ENCODE data around the gene DNMBP.
"Not testable (repeated sequence)": the region's sequence is repeated elsewhere in the genome, so short reads cannot be mapped to it uniquely, and the experiment has no call there.

Gene DNMBP

DNA sequence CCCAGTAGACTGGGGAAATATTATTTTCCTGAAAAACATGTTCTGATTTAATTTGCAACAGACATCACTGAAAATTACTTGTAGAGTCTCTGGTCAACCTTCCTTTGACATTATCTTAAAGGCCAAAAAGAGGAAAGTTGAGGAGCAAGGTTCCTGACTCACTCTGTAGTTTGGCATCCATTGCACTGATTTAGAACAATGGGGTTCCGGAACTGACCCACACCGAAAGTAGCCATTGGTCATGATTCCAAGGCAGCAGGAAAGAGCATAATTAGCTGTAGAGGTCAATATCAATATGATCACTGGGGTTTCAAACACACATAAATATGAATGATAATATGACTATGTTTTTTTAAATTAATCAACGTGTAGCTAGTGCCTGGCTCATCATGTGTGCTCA lies 65.8 kb downstream of the DNMBP start:
- no peak for DNase-seq

DNA sequence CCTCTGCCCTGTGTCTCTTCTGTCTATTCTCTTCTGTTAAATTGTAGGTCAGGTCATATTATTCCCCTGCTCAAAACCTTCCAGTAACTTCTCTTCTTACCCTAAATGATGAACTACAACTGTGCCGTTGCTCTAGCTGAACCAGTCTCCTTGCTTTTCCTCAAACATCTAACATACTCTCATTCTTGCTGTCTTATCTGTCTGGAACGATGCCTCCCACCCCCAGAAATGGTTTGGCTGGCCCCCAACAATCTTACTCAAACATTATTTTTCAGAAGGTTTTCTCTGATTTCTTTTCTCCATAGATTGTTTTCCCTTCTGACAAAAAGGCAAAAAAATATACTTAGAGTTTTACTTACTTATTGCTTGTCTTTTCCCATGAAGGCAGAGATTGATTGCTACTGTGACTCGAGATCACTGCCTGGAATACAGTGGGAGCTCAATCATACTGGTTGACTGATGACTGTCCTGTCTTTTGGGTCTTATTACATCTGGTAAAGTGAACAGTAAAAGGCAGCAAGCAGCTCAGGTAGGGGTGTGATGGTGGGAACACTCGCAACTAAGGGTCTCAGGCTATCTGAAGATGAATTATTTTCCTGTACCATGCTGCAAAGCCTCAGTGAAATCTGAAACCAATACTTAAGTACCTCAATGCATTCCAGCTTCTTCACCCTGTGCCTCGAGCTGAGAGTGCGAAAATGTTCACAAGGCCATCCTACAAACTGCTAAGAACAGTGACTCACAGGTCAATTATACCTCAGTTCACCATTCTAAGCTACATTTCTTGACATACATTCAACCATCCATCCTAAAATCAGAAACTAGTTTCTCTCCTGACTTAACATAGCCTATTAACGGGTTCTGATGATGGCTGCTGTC lies 67.6 kb downstream of the DNMBP start:
- DNase-seq, result no peak

DNA sequence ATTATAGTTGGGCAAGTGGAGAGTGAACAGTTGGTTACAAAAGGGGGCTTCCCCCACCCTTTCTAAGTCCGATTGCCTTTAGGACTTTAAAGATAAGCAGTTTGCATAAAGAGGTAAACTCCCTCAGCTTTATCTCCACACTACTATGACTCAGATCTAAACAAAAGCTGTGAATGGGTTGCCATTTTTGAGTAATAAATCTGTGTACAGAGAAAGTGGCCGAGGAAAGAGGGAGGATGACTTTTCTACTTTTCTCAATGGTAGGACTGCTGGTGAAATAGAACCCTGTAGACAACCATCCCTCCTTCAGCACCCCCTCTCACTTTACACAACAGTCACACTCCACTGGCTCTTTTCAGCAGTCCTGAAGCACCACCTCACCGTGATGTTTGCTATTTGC lies 71.2 kb downstream of the DNMBP start:
- no peak for DNase-seq

DNA sequence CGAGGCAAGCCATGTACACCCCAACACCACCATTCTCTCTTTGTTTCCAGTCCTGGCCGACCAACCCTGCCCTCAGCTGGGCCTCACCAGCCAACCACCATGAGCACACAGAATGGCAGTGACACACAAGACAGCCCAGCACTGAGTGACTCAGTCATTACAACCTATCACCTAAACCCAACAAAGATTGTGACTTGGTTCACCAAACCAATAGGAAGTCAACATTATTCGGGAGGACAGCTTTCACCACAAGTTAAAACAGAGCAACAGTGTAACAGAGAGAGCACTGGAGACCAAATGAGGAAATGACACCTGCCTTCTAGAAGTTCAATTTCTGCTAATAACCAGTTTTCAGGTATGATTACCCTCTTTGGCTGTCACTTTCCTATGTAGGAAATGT lies 72.1 kb downstream of the DNMBP start:
- no peak for DNase-seq

DNA sequence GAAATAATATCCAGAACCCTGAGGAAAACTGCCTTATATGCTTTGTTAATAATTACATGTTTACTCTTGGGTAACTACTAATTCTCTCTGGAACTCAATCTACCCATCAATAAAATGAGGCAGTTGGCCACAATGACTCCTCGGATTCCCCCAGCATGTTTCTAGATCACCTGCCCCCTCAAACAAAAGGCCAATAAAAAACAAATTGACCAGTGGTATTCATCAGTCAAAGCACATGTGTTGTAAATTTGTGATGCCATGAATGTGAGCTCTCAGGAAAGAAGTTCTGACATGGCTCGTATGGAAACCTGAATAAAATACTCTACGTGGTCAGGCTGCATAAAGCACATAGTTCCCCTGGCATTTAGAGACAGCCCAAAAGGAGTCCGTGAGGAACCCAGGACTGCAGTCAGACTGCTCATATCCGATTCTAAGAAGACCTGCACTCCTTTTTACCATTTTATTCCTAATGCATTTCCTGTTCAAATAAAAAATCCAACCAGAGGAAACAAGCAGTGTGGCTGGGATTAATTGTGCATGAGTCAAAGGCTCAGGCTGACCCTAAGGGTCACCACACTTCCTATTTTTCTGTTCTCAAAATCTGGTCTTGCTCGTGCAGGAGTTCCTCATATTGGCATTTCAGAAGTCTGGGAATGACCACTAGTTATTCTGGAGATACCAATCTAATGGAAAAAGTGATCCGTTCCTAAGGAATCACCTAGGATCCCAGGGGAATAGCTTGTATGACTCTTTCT lies 77.4 kb downstream of the DNMBP start:
- not testable (repeated sequence) for DNase-seq

DNA sequence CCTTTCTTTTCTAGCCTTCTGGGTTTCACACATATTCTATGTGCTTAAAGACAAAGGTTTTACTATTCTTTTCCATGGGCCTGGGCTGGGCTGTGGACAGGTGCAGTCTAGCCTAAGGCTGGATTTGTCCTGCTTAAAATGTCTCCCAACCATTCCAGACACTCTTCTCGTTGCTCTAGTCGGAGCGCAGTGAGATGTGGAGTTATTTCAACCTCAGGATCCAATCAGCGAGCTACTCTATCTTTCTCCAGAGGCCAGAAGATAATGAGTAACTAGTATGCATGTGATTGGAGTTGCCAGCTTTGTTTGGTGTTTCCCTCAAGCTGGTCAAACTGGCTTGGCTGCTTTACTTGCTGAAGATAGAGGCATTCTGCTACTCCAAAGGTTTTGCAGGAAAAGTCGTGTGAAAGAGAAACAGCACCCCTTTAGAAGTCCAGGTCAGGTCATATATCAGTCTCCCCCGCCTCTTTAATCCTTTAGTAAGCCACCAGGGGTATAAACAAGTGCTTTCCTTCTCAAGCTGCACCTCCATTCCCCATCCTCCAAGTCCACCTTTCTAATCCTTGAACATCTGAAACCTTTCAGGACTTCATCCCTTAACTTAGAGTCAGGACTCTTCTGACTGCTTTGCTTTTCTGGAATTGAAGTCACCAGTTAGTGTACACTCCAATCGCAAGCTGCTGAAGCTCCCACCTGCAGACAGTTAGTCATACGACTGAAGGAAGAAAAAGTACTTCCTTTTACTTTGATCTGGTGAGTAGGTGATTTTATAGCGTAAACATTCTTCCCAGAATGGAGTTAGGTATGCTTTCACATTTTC lies 78.8 kb downstream of the DNMBP start:
- no peak for DNase-seq

DNA sequence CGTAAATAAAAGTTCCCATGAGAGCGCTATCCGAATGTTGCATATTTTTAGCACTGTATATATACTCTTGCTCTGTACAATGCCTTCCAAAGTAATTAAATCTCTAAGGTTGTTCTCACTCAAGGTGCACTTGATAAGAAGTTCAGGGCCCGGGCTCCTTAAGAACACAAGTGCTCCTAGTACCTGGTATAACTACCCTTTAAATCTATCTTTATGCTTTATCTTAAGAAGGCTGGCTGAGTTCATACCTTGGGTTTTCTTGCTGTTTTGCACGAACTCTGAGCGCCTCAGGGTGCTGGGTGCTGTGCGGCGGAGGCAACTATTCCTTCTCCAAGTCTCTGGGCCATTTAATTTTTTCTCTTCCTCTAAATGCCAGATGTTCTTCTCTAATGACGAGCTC lies 80.4 kb downstream of the DNMBP start:
- no peak for DNase-seq

DNA sequence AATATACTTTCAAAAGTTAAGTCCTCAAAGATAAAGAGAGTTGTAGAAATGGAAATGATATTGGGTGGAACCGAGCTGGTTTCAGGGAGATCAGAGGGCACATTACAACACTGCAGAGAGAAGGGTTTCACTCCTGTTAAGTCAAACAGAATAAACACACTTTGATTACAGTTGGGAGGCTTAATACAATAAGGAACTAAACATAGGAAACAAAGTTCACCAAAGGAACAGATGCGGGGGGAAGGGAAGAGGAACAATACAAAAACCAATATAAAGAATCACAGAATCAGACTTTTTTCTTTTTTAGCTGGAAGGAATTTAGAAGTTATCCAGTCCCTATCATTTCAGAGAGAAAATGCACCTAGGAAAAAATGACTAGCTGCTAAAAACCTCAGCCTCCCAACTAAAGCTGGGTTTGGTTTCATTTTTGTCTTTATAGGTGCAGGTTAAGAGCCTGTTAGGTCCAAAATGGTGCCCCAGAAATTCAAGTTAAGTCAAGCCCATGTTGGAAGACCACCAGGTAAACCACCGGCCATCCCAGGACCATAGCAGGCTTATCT lies 81.9 kb downstream of the DNMBP start:
- DNase-seq, result no peak

DNA sequence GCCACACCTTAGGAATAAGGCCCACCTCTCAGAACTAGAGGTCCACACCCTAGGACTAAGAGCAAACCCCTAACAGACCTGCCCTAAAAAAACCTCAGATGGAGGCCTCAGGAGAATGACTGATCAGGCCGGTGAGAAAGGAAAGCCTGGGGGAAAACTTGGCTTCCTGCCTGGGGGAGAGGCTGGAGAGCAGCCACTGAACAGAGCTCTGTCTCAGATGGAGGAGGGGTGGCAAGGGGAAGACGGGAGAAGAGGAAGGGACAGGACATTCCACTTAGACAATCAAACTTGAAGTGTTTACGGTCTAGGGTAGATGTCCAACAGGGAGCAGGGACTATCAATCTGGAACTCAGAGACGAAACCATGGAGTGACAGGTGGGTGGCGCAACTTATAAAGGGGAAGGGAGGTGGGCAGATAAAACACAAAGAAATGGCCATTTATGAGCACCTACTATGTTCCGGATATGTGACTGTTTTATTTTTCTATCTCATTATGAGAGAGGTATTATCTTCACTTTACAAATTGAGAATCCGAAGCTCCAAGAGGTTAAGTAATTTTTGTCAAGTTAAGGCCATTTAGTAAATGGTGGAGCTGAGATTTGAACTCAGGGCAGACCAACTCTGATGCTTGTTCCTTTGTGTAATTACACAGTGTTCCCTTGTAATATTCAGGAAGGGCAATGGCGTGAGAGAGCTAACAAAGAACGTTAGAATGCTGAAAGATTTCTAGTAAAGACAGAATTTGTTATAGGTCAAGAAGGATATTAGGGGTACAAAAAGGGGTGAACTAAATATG lies 82.6 kb downstream of the DNMBP start:
- DNase-seq, result no peak

DNA sequence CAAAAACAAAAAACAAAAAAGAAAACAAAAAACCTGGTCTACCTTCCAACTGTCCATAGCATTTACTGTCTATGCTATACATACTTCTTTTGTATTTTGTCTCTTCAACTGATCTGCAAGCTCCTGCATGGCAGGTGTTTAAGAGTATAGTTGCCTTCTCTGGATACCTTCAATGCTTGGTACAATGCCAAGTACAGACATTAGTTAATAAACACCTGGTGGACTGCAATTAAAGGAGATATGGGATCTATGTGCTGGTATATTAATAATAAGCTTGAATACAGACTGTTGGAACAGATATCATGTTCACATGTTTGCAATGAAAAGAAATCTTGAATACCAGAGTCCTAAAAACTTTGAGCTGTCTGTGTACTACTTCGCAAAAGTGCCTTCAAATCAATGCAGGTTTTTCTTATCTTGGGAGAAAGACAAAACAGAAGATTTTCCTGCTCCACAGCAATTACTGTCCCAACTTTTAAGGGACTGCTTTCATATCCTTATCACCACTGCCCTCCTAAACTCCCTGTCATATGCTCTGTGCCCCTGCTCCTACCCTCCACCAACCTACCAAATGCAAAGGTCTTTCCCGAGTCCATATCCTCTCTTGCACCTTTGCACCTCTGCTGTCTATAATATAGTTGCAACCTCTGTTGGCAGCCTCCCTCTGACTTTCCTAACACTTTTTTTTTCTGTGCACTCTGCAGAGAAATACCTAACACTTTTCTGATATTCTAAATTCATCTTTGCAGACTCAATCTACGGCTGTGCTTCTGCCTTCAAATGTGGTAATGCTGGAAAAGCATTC lies 85.1 kb downstream of the DNMBP start:
- DNase-seq, result no peak

DNA sequence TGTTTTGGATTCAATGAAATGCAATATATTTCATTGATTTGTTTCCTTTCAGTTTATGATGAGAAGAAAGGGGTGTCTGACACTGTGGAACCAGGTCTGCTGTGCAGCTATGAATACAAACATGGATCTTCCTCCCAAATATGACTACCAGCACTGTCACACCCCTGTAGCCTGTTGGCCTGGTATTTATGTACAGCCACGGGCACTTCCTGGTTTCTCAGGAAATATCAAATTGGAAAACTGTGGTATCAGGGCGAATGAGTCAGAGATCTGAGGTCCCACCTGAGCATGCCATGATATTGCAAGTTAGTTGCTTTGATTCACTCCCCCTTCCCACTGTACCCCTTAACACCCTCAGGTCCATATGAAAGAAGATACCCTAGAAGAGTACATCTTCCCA lies 87.8 kb downstream of the DNMBP start:
- DNase-seq, result no peak

DNA sequence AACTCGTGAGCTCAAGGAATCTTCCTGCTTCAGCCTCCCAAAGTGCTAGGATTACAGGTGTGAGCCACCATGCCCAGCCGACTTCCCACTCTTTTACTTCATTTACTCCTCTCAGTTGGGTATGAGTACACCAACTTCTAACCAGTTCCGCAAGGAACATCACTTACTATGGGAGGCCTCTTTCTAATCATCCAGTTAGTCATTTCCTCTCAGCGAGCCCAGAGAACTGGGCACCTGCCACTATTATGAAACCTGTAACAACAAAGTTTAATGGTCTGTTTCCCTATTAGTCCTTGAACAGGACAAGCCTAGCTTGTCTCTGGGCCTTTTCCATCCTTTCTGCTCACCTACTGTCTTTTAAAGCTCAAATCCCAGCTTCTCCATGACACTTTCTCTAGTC lies 88.8 kb downstream of the DNMBP start:
- DNase-seq, result no peak

DNA sequence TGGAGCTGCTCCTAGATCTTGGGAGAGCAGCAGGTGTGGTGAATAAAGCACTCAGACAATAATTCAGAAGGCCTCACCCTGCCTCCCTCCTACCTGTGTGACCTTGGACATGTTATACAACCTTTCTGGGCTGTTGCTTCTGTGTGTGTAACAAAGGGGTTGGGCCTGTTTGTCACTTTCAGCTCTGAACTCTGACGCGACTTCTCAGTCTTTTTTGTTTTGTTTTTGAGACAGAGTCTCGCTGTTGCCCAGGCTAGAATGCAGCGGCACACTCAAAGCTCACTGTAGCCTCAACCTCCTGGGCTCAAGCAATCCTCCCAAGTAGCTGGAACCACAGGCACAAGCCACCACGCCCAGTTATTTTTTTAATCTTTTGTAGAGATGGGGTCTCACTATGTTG lies 89.3 kb downstream of the DNMBP start:
- DNase-seq, result no peak

DNA sequence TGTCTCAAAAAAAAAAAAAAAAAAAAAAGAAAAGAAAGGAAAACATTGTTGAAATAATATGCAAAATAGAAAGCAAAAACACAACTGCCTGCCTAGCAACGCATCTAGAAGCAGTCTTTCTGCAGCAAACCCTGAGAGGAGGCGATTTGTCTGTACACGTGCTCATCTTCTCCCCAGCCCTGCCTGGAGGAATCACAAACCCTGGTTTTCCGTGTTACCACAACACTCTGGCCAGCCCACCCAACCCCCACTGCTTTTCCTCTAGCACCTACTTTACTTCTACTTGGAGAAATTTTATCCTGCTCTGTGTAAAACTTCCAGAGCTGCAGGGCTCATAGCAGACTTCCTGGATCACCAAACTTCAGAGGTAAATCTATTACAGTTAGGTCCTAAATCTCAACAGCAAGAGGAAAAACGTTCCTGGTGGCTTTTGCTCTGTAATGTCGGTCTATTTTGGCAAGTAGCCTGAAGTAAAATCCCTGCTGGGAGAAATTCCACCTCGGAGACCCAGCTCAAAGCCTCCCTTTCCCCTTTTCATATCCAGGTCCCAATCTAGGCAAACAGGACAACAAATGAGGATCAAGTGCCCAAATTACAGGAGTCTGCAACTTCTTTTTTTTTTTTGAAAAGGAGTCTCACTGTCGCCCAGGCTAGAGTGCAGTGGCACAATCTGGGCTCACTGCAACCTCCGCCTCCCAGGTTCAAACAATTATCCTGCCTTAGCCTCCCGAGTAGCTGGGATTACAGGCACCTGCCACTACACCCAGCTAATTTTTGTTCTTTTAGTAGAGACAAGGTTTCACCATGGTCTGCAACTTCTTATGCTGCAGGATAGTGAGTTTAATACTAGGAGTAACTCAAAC lies 91.6 kb downstream of the DNMBP start:
- no peak for DNase-seq

DNA sequence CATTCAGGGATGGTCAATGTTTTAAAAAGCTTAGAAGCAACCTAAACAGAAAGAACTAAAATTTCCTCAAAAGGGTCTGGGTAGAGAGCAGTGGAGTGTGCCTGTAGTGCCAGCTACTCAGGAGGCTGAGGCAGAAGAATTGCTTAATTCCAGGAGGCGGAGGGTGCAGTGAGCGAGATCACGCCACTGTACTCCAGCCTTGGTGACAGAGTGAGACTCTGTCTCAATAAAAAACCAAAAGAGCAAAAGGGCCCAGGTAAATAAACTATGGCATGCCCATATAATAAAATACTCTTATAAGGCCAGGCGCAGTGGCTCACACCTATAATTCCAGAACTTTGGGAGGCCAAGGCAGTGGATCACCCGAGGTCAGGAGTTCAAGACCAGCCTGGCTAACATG lies 93.0 kb downstream of the DNMBP start:
- no peak for DNase-seq

DNA sequence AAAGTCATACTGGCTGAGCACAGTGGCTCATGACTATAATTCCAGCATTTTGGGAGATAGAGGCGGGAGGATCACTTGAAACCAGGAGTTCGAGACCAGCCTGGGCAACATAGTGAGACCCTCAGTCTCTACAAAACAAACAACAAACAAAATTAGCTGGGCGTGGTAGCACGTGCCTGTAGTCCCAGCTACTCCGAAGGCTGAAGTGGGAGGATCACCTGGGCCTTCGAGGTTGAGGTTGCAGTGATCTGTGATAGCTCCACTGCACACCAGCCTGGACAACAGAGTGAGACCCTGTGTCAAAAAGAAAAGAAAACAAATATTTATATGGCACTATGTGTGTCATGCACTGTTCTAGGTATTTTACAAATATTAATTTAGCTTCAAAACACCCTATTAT lies 94.3 kb downstream of the DNMBP start:
- no peak for DNase-seq

DNA sequence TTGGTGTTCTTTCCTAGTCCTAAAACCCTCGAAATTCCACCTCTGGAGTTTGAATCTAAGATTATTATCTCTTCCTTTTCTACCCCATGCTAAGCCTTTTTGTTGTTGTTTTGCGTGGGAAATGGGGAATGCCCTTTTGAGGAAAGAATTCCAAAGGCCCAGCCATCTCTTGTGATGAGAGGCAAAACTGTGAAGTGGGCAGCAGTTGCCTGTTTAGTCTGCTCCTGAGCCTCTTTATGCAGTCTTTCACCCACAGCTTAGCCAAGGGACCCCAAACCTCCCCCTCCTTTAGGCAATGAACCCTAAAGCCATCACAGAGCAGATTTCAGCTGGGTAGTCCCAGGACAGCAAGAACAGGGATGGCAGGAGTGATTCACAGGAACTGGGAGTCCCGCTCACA lies 95.5 kb downstream of the DNMBP start:
- no peak for DNase-seq

DNA sequence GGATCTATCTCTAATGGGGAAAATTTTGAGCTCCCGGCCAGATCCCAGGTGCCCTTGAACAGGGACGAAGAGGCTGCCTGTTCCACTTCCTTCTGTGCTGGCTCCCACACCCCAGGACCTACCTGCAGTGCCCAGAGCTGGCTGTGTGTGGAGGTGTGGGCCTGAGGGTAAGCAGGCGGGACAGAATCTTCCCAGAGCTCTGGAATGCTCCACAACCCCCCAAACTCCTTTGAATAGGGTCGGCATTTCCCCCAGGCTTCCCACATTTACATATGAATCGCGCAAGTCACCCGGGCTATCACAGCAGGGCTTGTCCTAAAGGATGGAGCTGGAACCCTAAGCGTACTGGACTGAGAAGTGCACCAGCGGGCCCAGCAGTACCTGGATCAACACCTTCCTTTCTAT lies 95.9 kb downstream of the DNMBP start:
- DNase-seq, result no peak

DNA sequence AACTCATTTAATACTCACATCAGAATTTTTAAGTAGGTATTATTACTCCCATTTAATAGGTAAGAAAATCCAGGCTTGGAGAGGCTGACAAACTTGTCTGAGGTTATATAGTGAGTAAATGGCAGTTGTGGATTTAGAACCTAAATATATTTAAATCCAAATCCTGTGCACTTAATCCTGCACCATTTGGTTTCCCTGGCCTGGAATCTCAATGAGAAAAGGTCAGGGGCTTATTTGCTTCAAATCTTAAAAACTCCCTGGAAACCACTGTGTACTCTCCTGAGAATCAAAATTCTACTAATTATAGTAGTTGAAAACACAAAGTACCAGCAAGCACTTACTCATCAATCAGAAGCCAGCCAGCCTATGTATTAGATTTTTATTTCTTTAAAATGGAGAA lies 97.7 kb downstream of the DNMBP start:
- no peak for DNase-seq

DNA sequence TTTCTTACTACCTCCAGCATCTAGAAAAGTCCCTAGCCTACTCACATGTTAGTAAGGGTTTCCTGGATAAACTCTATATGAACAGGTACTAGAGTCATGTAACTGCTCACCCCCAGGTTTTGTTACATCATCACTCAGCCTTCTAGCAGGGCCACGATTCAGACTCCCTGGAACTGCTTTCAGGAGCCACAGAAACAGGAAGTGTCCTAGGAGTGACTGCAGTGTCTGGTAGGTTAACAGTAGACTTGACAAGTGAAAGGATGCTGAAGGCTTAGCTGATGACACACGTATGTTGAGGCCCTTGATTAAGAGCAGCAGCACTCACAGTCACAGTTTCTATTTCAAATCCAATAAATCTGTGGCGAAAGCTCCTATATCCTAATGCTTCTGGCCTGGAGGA lies 101.2 kb downstream of the DNMBP start:
- DNase-seq, result no peak

DNA sequence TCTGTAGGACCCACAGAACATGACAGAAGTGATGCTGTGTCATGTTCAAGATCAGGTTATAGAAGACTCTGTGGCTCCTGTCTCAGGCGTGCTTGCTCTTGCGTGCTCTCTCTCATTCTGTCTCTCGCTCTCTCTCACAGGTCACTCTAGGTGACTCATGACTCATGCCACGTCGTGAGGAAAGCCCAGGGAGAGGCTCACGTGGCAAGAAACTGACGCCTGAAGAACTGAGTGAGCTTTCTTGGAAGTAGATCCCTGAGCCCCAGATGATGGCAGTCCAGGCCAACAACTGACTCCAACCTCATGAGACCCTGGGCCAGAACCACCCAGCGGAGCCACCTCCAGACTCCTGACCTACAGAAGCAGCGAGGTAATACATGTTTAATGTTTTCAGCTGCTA lies 103.3 kb downstream of the DNMBP start:
- DNase-seq, result no peak
